Non-pigmented ciliary epithelial cell (primary cell): ENCODE data around the gene UGGT1.

Experiments used
- DNase-seq: peaks from one replicate; pipeline ENCODE4 v3.0.0-alpha.2; 2010; ENCODE audit warnings: low read depth

The UGGT1 gene

GRCh38 chr2:128108166-128108565, 17.2 kb downstream of the UGGT1 start:
- no peak for DNase-seq

GRCh38 chr2:128109243-128109642, 18.2 kb downstream of the UGGT1 start:
- no peak for DNase-seq

GRCh38 chr2:128115921-128116623, 25.1 kb downstream of the UGGT1 start:
- no peak for DNase-seq

- DNase-seq = peak; percentile 19
These were observed 43.6 kb downstream of the UGGT1 start for GRCh38 chr2:128134573-128134972.

- DNase-seq = no peak
These were observed 46.2 kb downstream of the UGGT1 start for GRCh38 chr2:128137094-128137616.

GRCh38 chr2:128139624-128140023, 48.6 kb downstream of the UGGT1 start:
- DNase-seq = no peak

- no peak for DNase-seq
These were observed 54.7 kb downstream of the UGGT1 start for GRCh38 chr2:128145651-128146050.

- DNase-seq = no peak
These were observed 62.8 kb downstream of the UGGT1 start for GRCh38 chr2:128153786-128154185.

- no peak for DNase-seq
These were observed 63.2 kb downstream of the UGGT1 start for GRCh38 chr2:128154225-128154624.

GRCh38 chr2:128155970-128156369, 65.0 kb downstream of the UGGT1 start:
- DNase-seq = no peak

GRCh38 chr2:128156812-128157211, 65.8 kb downstream of the UGGT1 start:
- DNase-seq = no peak

- DNase-seq = no peak
These were observed 66.6 kb downstream of the UGGT1 start for GRCh38 chr2:128157644-128158043.

- no peak for DNase-seq
These were observed 67.2 kb downstream of the UGGT1 start for GRCh38 chr2:128158176-128158575.

- no peak for DNase-seq
These were observed 68.4 kb downstream of the UGGT1 start for GRCh38 chr2:128159437-128159836.

GRCh38 chr2:128160616-128161275, 69.7 kb downstream of the UGGT1 start:
- no peak for DNase-seq

- DNase-seq = no peak
These were observed 71.3 kb downstream of the UGGT1 start for GRCh38 chr2:128162266-128162665.

GRCh38 chr2:128164311-128164710, 73.3 kb downstream of the UGGT1 start:
- DNase-seq = no peak

GRCh38 chr2:128166746-128167353, 75.8 kb downstream of the UGGT1 start:
- no peak for DNase-seq

GRCh38 chr2:128169094-128169493, 78.1 kb downstream of the UGGT1 start:
- DNase-seq = no peak

GRCh38 chr2:128169497-128169896, 78.5 kb downstream of the UGGT1 start:
- DNase-seq = no peak

- DNase-seq = no peak
These were observed 79.1 kb downstream of the UGGT1 start for GRCh38 chr2:128169933-128170709.

- DNase-seq = no peak
These were observed 79.8 kb downstream of the UGGT1 start for GRCh38 chr2:128170776-128171175.
